Trophoblast cell (in vitro differentiated cells and primary cell): ENCODE results near the gene ENDOG.
A peak's percentile ranks its signal among the peaks of the same experiment; 100 is the strongest.
"Not testable (repeated sequence)": the region's sequence is repeated elsewhere in the genome, so short reads cannot be mapped to it uniquely, and the experiment has no call there.

Experiments used
- DNase-seq, 2 donors: peaks; one replicate each; pipeline ENCODE4 v3.0.0-alpha.2; 2016
- H2AFZ ChIP-seq: 2 replicates; pipeline ENCODE4 v1.6.1; 2013; ENCODE audit warnings: low read length, moderate library complexity, mild to moderate bottlenecking; ENCODE audit not compliant: insufficient read depth, poor library complexity
- H2AK5ac ChIP-seq: 2 replicates; pipeline ENCODE4 v1.6.1; 2013; ENCODE audit warnings: mild to moderate bottlenecking, low read length
- H2BK120ac ChIP-seq: 2 replicates; pipeline ENCODE4 v1.6.1; 2013; ENCODE audit warnings: low read length, mild to moderate bottlenecking, moderate library complexity; ENCODE audit not compliant: insufficient read depth, poor library complexity
- H2BK12ac ChIP-seq: 2 replicates; pipeline ENCODE4 v1.6.1; 2013; ENCODE audit warnings: mild to moderate bottlenecking, low read length, moderate library complexity
- H2BK5ac ChIP-seq: 2 replicates; pipeline ENCODE4 v1.6.1; 2013; ENCODE audit warnings: low read length, low read depth, moderate library complexity, mild to moderate bottlenecking; ENCODE audit not compliant: poor library complexity
- H3K14ac ChIP-seq: 2 replicates; pipeline ENCODE4 v1.6.1; 2013; ENCODE audit warnings: mild to moderate bottlenecking, low read length
- H3K18ac ChIP-seq: 2 replicates; pipeline ENCODE4 v1.6.1; 2013; ENCODE audit warnings: mild to moderate bottlenecking, low read length
- H3K23ac ChIP-seq: 2 replicates; pipeline ENCODE4 v1.6.1; 2013; ENCODE audit warnings: low read length
- H3K27ac ChIP-seq: 2 replicates; pipeline ENCODE4 v1.5.1; 2013; ENCODE audit warnings: low read depth, mild to moderate bottlenecking, inconsistent platforms, low read length, moderate library complexity
- H3K27me3 ChIP-seq: 2 replicates; pipeline ENCODE4 v1.6.1; 2013; ENCODE audit warnings: inconsistent platforms, mild to moderate bottlenecking, low read length, moderate library complexity; ENCODE audit not compliant: insufficient read depth
- H3K36me3 ChIP-seq, 2 experiments: 1 replicate in 1 of 2; 2 replicates in 1 of 2; pipeline ENCODE4 v1.6.1; 2013; ENCODE audit warnings: low read length in 2 of 2, mild to moderate bottlenecking in 2 of 2, moderate library complexity in 1 of 2; ENCODE audit not compliant: insufficient read depth in 2 of 2, control insufficient read depth in 1 of 2
- H3K4ac ChIP-seq: 2 replicates; pipeline ENCODE4 v1.6.1; 2013; ENCODE audit warnings: low read depth, mild to moderate bottlenecking, low read length, moderate library complexity
- H3K4me1 ChIP-seq, 2 experiments: 1 replicate in 1 of 2; 2 replicates in 1 of 2; pipeline ENCODE4 v1.6.1; 2013; ENCODE audit warnings: low read length in 2 of 2, mild to moderate bottlenecking in 2 of 2, moderate library complexity in 1 of 2; ENCODE audit not compliant: insufficient read depth in 2 of 2, control insufficient read depth in 1 of 2
- H3K4me2 ChIP-seq: 2 replicates; pipeline ENCODE4 v1.6.1; 2013; ENCODE audit warnings: inconsistent platforms, mild to moderate bottlenecking, low read length, moderate library complexity
- H3K4me3 ChIP-seq: 2 replicates; pipeline ENCODE4 v1.5.1; 2013; ENCODE audit warnings: mild to moderate bottlenecking, low read depth, low read length, inconsistent platforms
- H3K79me1 ChIP-seq: one replicate; pipeline ENCODE4 v1.6.1; 2013; ENCODE audit warnings: low read length
- H3K79me2 ChIP-seq: 2 replicates; pipeline ENCODE4 v1.6.1; 2013; ENCODE audit warnings: low read length, mild to moderate bottlenecking; ENCODE audit not compliant: control insufficient read depth, insufficient read depth, poor library complexity
- H3K9ac ChIP-seq: 2 replicates; pipeline ENCODE4 v1.6.1; 2013; ENCODE audit warnings: mild to moderate bottlenecking, low read length
- H3K9me3 ChIP-seq: 2 replicates; pipeline ENCODE4 v1.6.1; 2013; ENCODE audit warnings: low read depth, mild to moderate bottlenecking, control low read depth, inconsistent platforms, low read length; ENCODE audit not compliant: insufficient read depth
- H4K12ac ChIP-seq: 2 replicates; pipeline ENCODE4 v1.6.1; 2013; ENCODE audit warnings: low read depth, mild to moderate bottlenecking, low read length, moderate library complexity
- H4K8ac ChIP-seq: 2 replicates; pipeline ENCODE4 v1.6.1; 2013; ENCODE audit warnings: low read depth, mild to moderate bottlenecking, low read length, moderate library complexity
- H4K91ac ChIP-seq: one replicate; pipeline ENCODE4 v1.6.1; 2013; ENCODE audit warnings: low read depth, mild to moderate bottlenecking, low read length, moderate library complexity
- WGBS: extraction: QIAGEN DNeasy Blood & Tissue Kit; methylation state at CpG from one replicate; pipeline ENCODE4 v1.1.7; 2013; ENCODE audit warnings: missing lambda C conversion rate; ENCODE audit not compliant: insufficient read length, insufficient coverage; ENCODE audit errors: extremely low coverage; 5-methylcytosine and 5-hydroxymethylcytosine counted together

Gene ENDOG

GRCh38 chr9:128840524-128840923, 22.2 kb downstream of the ENDOG start:
- Histone ChIP-seq H4K8ac (no peak overlapping the region), H3K79me1 (no peaks in the 10 kb centered on the region), H2AK5ac (no peak overlapping the region), H3K4ac (no peak overlapping the region), H3K23ac (no peak overlapping the region), H3K27ac (no peak overlapping the region), H3K4me1 (peaks cover 9 to 15% of the 10 kb centered on the region in 2 experiments), H2BK5ac (no peak overlapping the region), H2BK12ac (no peak overlapping the region), H3K4me2 (no peak overlapping the region), H3K9me3 (no peaks in the 10 kb centered on the region), H3K4me3 (no peak overlapping the region), H4K12ac (no peak overlapping the region), H3K79me2 (no peaks in the 10 kb centered on the region), H3K9ac (no peak overlapping the region), H2BK120ac (no peak overlapping the region), H3K14ac (no peak overlapping the region), H3K36me3 (peaks cover 3% of the 10 kb centered on the region in 2 experiments), H4K91ac (no peak overlapping the region), H3K18ac (no peak overlapping the region), H2AFZ (no peak overlapping the region), H3K27me3 (no peaks in the 10 kb centered on the region)
- WGBS: no CpG with 5 or more reads among the region's 1 CpG
- no peak for DNase-seq

GRCh38 chr9:128841694-128842492, 23.6 kb downstream of the ENDOG start:
- Histone ChIP-seq H3K23ac (no peak overlapping the region), H2BK120ac (no peak overlapping the region), H3K27ac (no peak overlapping the region), H3K18ac (no peak overlapping the region), H3K4me1 (peaks cover 13 to 20% of the 10 kb centered on the region in 2 experiments), H3K14ac (no peak overlapping the region), H4K91ac (no peak overlapping the region), H3K4me2 (no peak overlapping the region), H3K4ac (no peak overlapping the region), H3K9ac (no peak overlapping the region), H3K27me3 (no peaks in the 10 kb centered on the region), H2AFZ (no peak overlapping the region), H3K9me3 (no peaks in the 10 kb centered on the region), H3K79me1 (no peaks in the 10 kb centered on the region), H3K79me2 (no peaks in the 10 kb centered on the region), H3K36me3 (peaks cover 0 to 3% of the 10 kb centered on the region in 2 experiments), H3K4me3 (no peak overlapping the region), H4K12ac (no peak overlapping the region), H2BK5ac (no peak overlapping the region), H4K8ac (no peak overlapping the region), H2AK5ac (no peak overlapping the region), H2BK12ac (no peak overlapping the region)
- 100% methylated on average over 3 of the region's 12 CpGs for WGBS
- no peak for DNase-seq

- H3K4me1 ChIP-seq: peaks cover 8 to 16% of the 10 kb centered on the region in 2 experiments
- H4K8ac ChIP-seq, H3K79me2 ChIP-seq, H2BK5ac ChIP-seq, H4K12ac ChIP-seq, H4K91ac ChIP-seq, H2BK120ac ChIP-seq, H3K9ac ChIP-seq, H3K18ac ChIP-seq, H3K27ac ChIP-seq, H3K79me1 ChIP-seq, H3K9me3 ChIP-seq, H2BK12ac ChIP-seq, H2AFZ ChIP-seq, H3K14ac ChIP-seq, H3K4ac ChIP-seq, H2AK5ac ChIP-seq, H3K23ac ChIP-seq, H3K4me3 ChIP-seq, H3K36me3 ChIP-seq, H3K4me2 ChIP-seq, H3K27me3 ChIP-seq: not testable (repeated sequence)
- peak; percentile 94 to 95 for DNase-seq
- no CpG with 5 or more reads among the region's 7 CpGs for WGBS
Observed at GRCh38 chr9:128843171-128843570, 24.9 kb downstream of the ENDOG start.

- Histone ChIP-seq H3K4me1 (peaks cover 4 to 12% of the 10 kb centered on the region in 2 experiments), H2BK5ac (no peak overlapping the region), H3K27ac (peak overlapping the region; percentile 0), H3K27me3 (no peaks in the 10 kb centered on the region), H2AK5ac (no peak overlapping the region), H3K79me2 (no peaks in the 10 kb centered on the region), H2BK120ac (no peak overlapping the region), H4K12ac (no peak overlapping the region), H3K4me3 (no peak overlapping the region), H2BK12ac (no peak overlapping the region), H3K9ac (no peak overlapping the region), H3K9me3 (peaks cover 3% of the 10 kb centered on the region), H3K23ac (no peak overlapping the region), H4K8ac (no peak overlapping the region), H3K14ac (no peak overlapping the region), H3K4me2 (no peak overlapping the region), H3K4ac (no peak overlapping the region), H3K18ac (no peak overlapping the region), H3K79me1 (no peaks in the 10 kb centered on the region), H2AFZ (no peak overlapping the region), H4K91ac (no peak overlapping the region), H3K36me3 (peaks cover 0 to 3% of the 10 kb centered on the region in 2 experiments)
- no CpG with 5 or more reads among the region's 13 CpGs for WGBS
- peak; percentile 99 to 100 for DNase-seq
Observed at GRCh38 chr9:128845186-128845931, 27.1 kb downstream of the ENDOG start.
